Mesendoderm (in vitro differentiated cells): ENCODE measurements around the gene TFE3.

Source experiments
- DNase-seq: peaks from one replicate; pipeline ENCODE4 v3.0.0; 2013
- H2AK5ac ChIP-seq: 2 replicates; pipeline ENCODE4 v1.6.1; 2013; ENCODE audit warnings: low read length, inconsistent platforms
- H2BK120ac ChIP-seq: 2 replicates; pipeline ENCODE4 v1.6.1; 2013; ENCODE audit warnings: low read depth, mild to moderate bottlenecking, low read length, moderate library complexity, mixed read lengths
- H2BK15ac ChIP-seq: replicated peaks from 2 replicates; pipeline ENCODE4 v1.6.1; 2013; ENCODE audit warnings: low read depth, mild to moderate bottlenecking, moderate library complexity
- H2BK5ac ChIP-seq: 2 replicates; pipeline ENCODE4 v1.6.1; 2013; ENCODE audit warnings: low read length, inconsistent platforms
- H3K18ac ChIP-seq: 2 replicates; pipeline ENCODE4 v1.6.1; 2013; ENCODE audit warnings: mild to moderate bottlenecking, low read length, mixed read lengths
- H3K23ac ChIP-seq: one replicate; pipeline ENCODE4 v1.6.1; 2013; ENCODE audit warnings: low read length
- H3K27ac ChIP-seq: 2 replicates; pipeline ENCODE4 v1.5.1; 2013; ENCODE audit warnings: low read depth, mild to moderate bottlenecking, inconsistent platforms, low read length, moderate library complexity
- H3K27me3 ChIP-seq: 2 replicates; pipeline ENCODE4 v1.6.1; 2013; ENCODE audit warnings: low read length, control low read depth, mild to moderate bottlenecking, inconsistent platforms; ENCODE audit not compliant: insufficient read depth, poor library complexity
- H3K36me3 ChIP-seq: 2 replicates; pipeline ENCODE4 v1.6.1; 2013; ENCODE audit warnings: low read length, inconsistent platforms; ENCODE audit not compliant: control insufficient read depth, insufficient read depth
- H3K4ac ChIP-seq: one replicate; pipeline ENCODE4 v1.6.1; 2013; ENCODE audit warnings: low read depth, mild to moderate bottlenecking, low read length, moderate library complexity
- H3K4me1 ChIP-seq: 2 replicates; pipeline ENCODE4 v1.6.1; 2013; ENCODE audit warnings: low read depth, low read length, inconsistent platforms; ENCODE audit not compliant: control insufficient read depth
- H3K4me2 ChIP-seq: 2 replicates; pipeline ENCODE4 v1.6.1; 2013; ENCODE audit warnings: low read length
- H3K4me3 ChIP-seq: 2 replicates; pipeline ENCODE4 v1.5.1; 2013; ENCODE audit warnings: mild to moderate bottlenecking, low read length
- H3K56ac ChIP-seq: one replicate; pipeline ENCODE4 v1.6.1; 2013; ENCODE audit warnings: low read length
- H3K79me1 ChIP-seq: 2 replicates; pipeline ENCODE4 v1.6.1; 2013; ENCODE audit warnings: low read length, inconsistent platforms
- H3K79me2 ChIP-seq: 2 replicates; pipeline ENCODE4 v1.6.1; 2013; ENCODE audit warnings: mild to moderate bottlenecking, low read length; ENCODE audit not compliant: control insufficient read depth, insufficient read depth
- H3K9ac ChIP-seq: 2 replicates; pipeline ENCODE4 v1.6.1; 2013; ENCODE audit warnings: low read length, inconsistent platforms
- H4K5ac ChIP-seq: one replicate; pipeline ENCODE4 v1.6.1; 2013; ENCODE audit warnings: low read length
- H4K8ac ChIP-seq: one replicate; pipeline ENCODE4 v1.6.1; 2013; ENCODE audit warnings: low read depth, mild to moderate bottlenecking, control low read depth, low read length, moderate library complexity
- WGBS: extraction: QIAGEN DNeasy Blood & Tissue Kit; methylation state at CpG from one replicate; pipeline ENCODE4 v1.1.7; 2013; ENCODE audit warnings: low lambda C conversion rate, missing lambda C conversion rate; ENCODE audit not compliant: insufficient coverage; ENCODE audit errors: extremely low coverage; 5-methylcytosine and 5-hydroxymethylcytosine counted together

Gene TFE3

DNA sequence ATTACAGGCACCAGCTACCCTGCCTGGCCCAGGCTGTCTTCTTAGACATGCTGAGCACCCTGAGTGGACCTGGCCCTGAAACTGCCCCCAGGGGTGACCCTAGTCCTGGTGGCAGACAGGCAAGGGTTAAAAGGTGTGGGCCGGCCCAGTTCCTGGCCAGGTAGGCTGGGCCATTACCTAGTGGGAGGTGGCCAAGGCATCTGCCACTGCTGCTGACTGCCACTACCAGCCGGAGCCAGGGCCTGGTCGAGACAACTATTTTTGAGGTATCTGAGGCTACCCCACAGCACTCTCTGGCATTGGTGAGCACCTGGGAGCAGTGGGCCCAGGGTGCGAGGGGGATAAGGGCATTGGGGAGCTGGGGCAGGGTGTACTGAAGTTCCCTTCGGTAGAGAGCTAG is 15.6 kb upstream of the TFE3 start, which contains the start of gene CCDC120:
CCDC120 (plus strand) TSS at position 206 of the 400 bp plus-strand sequence. CDS start 3,043 bp downstream, outside the sequence.
- Histone ChIP-seq H3K79me2 (peaks cover 5% of the 10 kb centered on the region), H4K8ac (no peak within 1 kb of the TSS), H3K56ac (peak within 1 kb of the TSS; percentile 85), H3K23ac (no peak within 1 kb of the TSS), H3K36me3 (no peaks in the 10 kb centered on the region), H3K9ac (peak within 1 kb of the TSS; percentile 73), H3K4me2 (peak within 1 kb of the TSS; percentile 27), H3K4ac (no peak within 1 kb of the TSS), H3K18ac (no peak within 1 kb of the TSS), H3K27ac (no peak within 1 kb of the TSS), H3K27me3 (no peaks in the 10 kb centered on the region), H2BK5ac (no peak within 1 kb of the TSS), H2BK15ac (no peak within 1 kb of the TSS), H3K4me3 (peak within 1 kb of the TSS; percentile 45), H4K5ac (no peak within 1 kb of the TSS), H3K4me1 (no peaks in the 10 kb centered on the region), H3K79me1 (peaks cover 6% of the 10 kb centered on the region), H2BK120ac (no peak within 1 kb of the TSS), H2AK5ac (no peak within 1 kb of the TSS)
- peak; percentile 49 for DNase-seq
- no CpG with 5 or more reads among the region's 5 CpGs for WGBS

- WGBS: no CpG with 5 or more reads among the region's 5 CpGs
- Histone ChIP-seq H3K9ac (peak overlapping the region; percentile 72), H3K56ac (peak overlapping the region; percentile 82), H3K4me3 (peak overlapping the region; percentile 57), H3K4me1 (no peaks in the 10 kb centered on the region), H3K18ac (no peak overlapping the region), H2BK5ac (no peak overlapping the region), H4K8ac (no peak overlapping the region), H3K4me2 (peak overlapping the region; percentile 62), H3K27ac (no peak overlapping the region), H3K4ac (no peak overlapping the region), H3K23ac (peak overlapping the region; percentile 24), H4K5ac (no peak overlapping the region), H3K79me1 (peaks cover 4% of the 10 kb centered on the region), H2BK120ac (no peak overlapping the region), H2AK5ac (no peak overlapping the region), H3K27me3 (no peaks in the 10 kb centered on the region), H3K36me3 (no peaks in the 10 kb centered on the region), H3K79me2 (peaks cover 5% of the 10 kb centered on the region), H2BK15ac (no peak overlapping the region)
- DNase-seq: no peak
Observed at GRCh38 chrX:49054073-49054762, 11.1 kb upstream of the TFE3 start.

- peak overlapping the region; percentile 82 for H3K56ac ChIP-seq
- H3K9ac ChIP-seq: peak overlapping the region; percentile 72
- peaks cover 5% of the 10 kb centered on the region for H3K79me2 ChIP-seq
- peak overlapping the region; percentile 87 for H3K27ac ChIP-seq
- H3K27me3 ChIP-seq: no peaks in the 10 kb centered on the region
- no peak overlapping the region for H2BK5ac ChIP-seq
- H2AK5ac ChIP-seq: no peak overlapping the region
- WGBS: no CpG with 5 or more reads among the region's 79 CpGs
- H3K36me3 ChIP-seq: no peaks in the 10 kb centered on the region
- no peak overlapping the region for H2BK120ac ChIP-seq
- H4K5ac ChIP-seq: peak overlapping the region; percentile 56
- no peaks in the 10 kb centered on the region for H3K4me1 ChIP-seq
- peak overlapping the region; percentile 62 for H3K4me2 ChIP-seq
- H2BK15ac ChIP-seq: no peak overlapping the region
- no peak overlapping the region for H4K8ac ChIP-seq
- no peak overlapping the region for H3K4ac ChIP-seq
- peak overlapping the region; percentile 57 for H3K4me3 ChIP-seq
- peak; percentile 86 for DNase-seq
- peak overlapping the region; percentile 24 for H3K23ac ChIP-seq
- peaks cover 4% of the 10 kb centered on the region for H3K79me1 ChIP-seq
- peak overlapping the region; percentile 97 for H3K18ac ChIP-seq
Observed at GRCh38 chrX:49053223-49054072, 10.3 kb upstream of the TFE3 start.

- Histone ChIP-seq H3K27me3 (no peaks in the 10 kb centered on the region), H2BK15ac (no peak overlapping the region), H3K79me2 (peaks cover 9% of the 10 kb centered on the region), H3K79me1 (no peaks in the 10 kb centered on the region), H3K23ac (no peak overlapping the region), H2BK5ac (no peak overlapping the region), H3K4me3 (no peak overlapping the region), H3K36me3 (no peaks in the 10 kb centered on the region), H3K4me1 (peaks cover 4% of the 10 kb centered on the region), H3K4me2 (no peak overlapping the region), H3K18ac (no peak overlapping the region), H2BK120ac (no peak overlapping the region), H3K27ac (no peak overlapping the region), H4K5ac (no peak overlapping the region), H4K8ac (no peak overlapping the region), H3K4ac (no peak overlapping the region), H2AK5ac (no peak overlapping the region), H3K9ac (peak overlapping the region; percentile 52), H3K56ac (peak overlapping the region; percentile 78)
- no peak for DNase-seq
- no CpG with 5 or more reads among the region's 13 CpGs for WGBS
Observed at GRCh38 chrX:49043987-49044281, 777 bp upstream of the TFE3 start.

DNA sequence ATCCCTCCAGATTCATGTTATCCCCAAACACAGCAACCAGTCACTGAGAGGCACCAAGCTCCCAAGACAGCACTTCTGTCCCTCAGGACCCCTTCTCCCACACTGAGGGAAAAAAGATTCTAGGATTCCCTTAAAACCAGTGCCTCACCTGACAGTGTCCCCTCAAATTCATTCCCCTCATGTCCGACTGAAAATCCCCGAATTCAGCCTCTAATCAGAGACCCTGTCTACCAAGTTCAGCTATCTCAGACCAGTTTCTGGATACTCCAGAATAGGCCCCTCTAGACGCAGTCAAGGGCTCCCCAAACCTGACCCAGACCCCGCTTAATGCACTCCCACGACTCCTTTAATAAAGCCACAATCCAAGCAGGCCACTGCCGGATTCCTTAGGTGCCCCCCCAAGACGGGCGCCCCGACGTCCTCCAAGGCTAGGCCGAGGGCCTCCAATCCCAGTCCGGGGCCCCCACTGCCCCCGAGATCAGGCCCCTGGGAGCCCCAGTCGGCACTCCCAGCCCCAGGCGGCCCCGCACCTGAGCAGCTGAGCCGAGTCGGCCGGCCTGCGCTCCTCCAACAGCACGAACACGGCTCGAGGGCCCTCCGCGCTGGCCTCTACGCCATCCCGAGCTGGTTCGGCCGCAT is 457 bp downstream of the TFE3 start:
- no peak overlapping the region for H3K23ac ChIP-seq
- H3K9ac ChIP-seq: peak overlapping the region; percentile 79
- peak overlapping the region; percentile 58 for H3K4me3 ChIP-seq
- H2BK5ac ChIP-seq: no peak overlapping the region
- H3K27me3 ChIP-seq: no peaks in the 10 kb centered on the region
- H4K5ac ChIP-seq: no peak overlapping the region
- H3K18ac ChIP-seq: peak overlapping the region; percentile 90
- H3K79me1 ChIP-seq: no peaks in the 10 kb centered on the region
- peak overlapping the region; percentile 87 for H3K27ac ChIP-seq
- H2BK15ac ChIP-seq: no peak overlapping the region
- H3K4ac ChIP-seq: peak overlapping the region; percentile 97
- peaks cover 4% of the 10 kb centered on the region for H3K4me1 ChIP-seq
- peaks cover 9% of the 10 kb centered on the region for H3K79me2 ChIP-seq
- no CpG with 5 or more reads among the region's 29 CpGs for WGBS
- H2AK5ac ChIP-seq: no peak overlapping the region
- no peak overlapping the region for H4K8ac ChIP-seq
- H3K56ac ChIP-seq: peak overlapping the region; percentile 82
- DNase-seq: no peak
- H3K36me3 ChIP-seq: peaks cover 2% of the 10 kb centered on the region
- peak overlapping the region; percentile 70 for H3K4me2 ChIP-seq
- no peak overlapping the region for H2BK120ac ChIP-seq
